ENCODE data around the gene MCOLN1. TPM values are rescaled to one million over a fixed set of nuclear protein-coding genes. Genes with fewer than 3 reads are reported as not detected.
"Not testable (repeated sequence)": the region's sequence is repeated elsewhere in the genome, so short reads cannot be mapped to it uniquely, and the experiment has no call there.

MCOLN1 gene
- total RNA-seq, 1 experiment from 2014 or later = 16.9 TPM

DNA sequence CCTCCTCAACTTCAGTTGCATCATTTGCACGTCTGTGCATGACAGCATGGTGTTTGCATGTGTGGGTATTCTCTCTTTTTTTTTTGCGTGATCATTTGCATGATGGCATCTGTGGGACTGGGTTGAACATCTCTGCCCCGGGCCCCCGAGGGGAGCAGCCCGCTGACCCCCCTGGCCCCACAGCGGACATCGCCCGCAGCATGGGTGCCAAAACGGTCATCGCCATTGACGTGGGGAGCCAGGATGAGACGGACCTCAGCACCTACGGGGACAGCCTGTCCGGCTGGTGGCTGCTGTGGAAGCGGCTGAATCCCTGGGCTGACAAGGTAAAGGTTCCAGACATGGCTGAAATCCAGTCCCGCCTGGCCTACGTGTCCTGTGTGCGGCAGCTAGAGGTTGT lies 36.2 kb downstream of the MCOLN1 start:
- in situ Hi-C loops (cut with HindIII; ENCODE audit: low sequenced_read_pairs) = no loop called here
- DNase-seq (ENCODE audit: low spot score) = no peak

DNA sequence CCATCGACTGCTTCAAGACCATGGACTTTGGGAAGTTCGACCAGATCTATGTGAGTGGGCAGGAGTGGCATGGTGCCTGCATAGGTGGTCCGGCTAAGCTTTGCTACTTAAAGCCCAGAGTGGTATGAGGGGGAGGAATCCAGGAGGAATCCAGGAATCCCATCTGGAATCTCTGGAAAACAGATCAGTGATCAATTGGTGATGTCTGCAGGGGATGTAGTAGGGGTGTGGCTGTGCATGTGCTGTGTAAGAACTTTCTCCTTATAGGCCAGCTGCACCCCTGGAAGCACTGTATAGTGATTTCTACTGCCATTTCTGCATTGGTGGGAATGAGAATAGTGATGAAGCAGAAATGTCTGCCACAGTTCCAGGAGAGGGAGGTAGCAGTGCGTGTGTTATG lies 36.7 kb downstream of the MCOLN1 start:
- no peak for DNase-seq (ENCODE audit: low spot score)
- in situ Hi-C loops (cut with HindIII; ENCODE audit: low sequenced_read_pairs) = no loop called here

DNA sequence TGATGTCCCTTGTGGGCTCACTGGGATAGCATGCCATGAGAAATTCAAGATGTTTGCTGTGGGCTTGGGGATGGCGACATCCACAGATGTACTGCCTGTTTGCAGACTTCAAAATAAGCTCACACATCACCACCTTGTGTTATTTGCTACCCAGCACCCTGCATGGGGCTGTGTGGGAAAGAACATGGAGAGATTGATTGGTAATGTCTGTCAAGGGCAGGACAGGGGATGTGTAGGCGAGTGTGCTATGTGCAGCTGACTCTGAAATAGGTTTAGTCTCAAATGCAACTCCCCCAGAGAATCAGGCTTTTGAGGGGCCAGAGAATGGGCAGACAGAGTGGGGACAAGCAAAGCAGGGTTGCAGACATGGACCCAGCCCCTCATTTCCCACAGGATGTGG lies 37.8 kb downstream of the MCOLN1 start:
- no peak for DNase-seq (ENCODE audit: low spot score)
- in situ Hi-C loops (cut with HindIII; ENCODE audit: low sequenced_read_pairs) = no loop called here

DNA sequence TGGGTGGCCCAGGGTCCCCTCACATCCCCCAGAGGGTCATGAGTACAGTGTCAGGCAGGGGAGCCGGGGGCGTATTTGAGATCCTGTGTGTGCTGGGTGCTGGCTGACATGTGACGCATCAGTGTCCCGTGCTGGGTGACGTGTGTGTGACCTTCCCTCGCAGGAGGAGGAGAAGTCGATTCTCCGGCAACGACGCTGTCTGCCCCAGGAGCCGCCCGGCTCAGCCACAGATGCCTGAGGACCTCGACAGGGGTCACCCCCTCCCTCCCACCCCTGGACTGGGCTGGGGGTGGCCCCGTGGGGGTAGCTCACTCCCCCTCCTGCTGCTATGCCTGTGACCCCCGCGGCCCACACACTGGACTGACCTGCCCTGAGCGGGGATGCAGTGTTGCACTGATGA lies 38.9 kb downstream of the MCOLN1 start:
- in situ Hi-C loops (cut with HindIII; ENCODE audit: low sequenced_read_pairs) = no loop called here
- DNase-seq (ENCODE audit: low spot score) = no peak

DNA sequence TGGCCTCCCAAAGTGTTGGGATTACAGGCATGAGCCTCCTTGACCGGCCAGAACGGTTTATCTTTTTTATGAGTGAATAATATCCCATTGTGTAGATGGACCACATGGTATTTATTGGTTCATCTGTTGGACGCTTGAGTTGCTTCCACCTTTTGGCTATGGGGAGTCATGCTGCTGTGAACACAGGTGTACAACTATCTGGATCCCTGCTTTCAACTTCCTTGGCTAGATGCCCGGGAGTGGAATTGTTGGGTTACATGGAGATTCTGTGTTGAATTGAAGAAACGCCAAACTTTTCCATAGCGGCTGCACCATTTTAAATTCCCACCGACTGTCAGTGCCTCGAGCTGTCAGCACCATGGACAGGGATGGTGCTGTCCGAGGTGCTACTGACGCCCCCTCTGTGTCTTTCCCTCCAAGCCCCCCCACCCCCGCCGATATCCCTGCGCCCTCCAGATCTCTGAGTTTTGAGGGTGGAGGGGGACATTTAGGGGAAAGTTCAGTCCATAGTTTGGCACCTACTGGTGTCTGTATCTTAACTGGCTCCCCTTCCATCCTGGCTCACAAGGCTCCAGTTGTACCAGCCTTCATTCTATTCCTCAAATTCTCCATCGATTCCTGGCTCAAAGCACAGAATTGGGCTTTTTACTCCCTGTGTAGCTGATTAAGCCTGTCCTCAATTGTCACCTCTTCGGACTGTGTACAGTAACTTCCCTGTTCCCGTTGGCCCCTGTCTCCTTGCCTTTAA lies 40.4 kb downstream of the MCOLN1 start:
- no peak for DNase-seq (ENCODE audit: low spot score)
- in situ Hi-C loops (cut with HindIII; ENCODE audit: low sequenced_read_pairs) = no loop called here

DNA sequence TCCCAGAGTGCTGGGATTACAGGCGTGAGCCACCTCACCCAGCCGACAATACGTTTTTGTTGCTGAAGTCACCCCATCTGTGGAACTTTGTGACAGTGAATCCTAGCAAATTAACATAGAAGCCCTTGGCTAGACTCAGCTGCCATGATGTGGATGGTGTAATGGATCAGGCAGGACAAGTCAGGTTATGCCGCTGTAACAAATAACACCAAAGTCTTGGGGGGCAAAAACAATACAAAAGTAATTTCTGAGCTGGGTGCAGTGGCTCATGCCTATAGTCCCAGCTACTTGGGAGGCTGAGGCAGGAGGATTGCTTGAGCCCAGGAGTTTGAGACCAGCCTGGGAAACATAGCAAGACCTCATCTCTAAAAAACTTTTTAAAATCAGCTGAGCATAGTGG lies 42.4 kb downstream of the MCOLN1 start:
- no peak for DNase-seq (ENCODE audit: low spot score)
- in situ Hi-C loops (cut with HindIII; ENCODE audit: low sequenced_read_pairs) = no loop called here

DNA sequence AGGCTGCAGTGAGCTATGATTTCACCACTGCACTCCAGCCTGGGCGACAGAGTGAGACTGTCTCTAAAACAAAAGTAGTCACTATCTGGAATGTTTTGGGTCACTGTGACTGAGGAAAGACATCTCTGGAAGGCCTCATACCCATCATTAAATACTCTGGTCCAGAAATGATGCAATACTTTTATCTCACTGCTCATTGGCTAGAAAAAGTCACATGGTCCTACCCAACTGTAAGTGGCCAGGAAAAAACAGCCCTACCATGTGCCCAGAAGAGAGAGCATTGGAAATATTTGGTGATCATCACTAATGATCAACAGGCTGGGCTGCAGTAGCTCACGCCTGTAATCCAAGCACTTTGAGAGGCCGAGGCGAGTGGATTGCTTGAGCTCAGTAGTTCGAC lies 42.9 kb downstream of the MCOLN1 start:
- in situ Hi-C loops (cut with HindIII; ENCODE audit: low sequenced_read_pairs) = no loop called here
- no peak for DNase-seq (ENCODE audit: low spot score)

DNA sequence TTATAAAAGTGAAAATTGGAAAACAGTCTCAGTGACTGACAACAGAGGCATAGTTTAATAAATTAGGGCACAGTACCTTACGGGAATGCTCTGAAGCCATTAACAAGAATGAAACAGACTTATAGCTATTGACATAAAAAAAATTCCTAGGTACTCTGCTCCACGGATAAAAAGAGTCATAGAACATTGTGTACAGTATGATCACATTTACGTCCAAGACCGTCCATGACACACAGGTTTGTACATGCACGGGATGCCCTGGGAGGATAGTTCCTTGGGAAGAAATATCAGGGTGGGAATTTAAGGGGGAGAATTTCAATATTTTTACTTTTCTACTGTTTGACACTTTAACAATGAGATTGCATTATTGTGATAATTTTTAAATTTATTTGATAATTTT lies 48.3 kb downstream of the MCOLN1 start:
- in situ Hi-C loops (cut with HindIII; ENCODE audit: low sequenced_read_pairs) = no loop called here

DNA sequence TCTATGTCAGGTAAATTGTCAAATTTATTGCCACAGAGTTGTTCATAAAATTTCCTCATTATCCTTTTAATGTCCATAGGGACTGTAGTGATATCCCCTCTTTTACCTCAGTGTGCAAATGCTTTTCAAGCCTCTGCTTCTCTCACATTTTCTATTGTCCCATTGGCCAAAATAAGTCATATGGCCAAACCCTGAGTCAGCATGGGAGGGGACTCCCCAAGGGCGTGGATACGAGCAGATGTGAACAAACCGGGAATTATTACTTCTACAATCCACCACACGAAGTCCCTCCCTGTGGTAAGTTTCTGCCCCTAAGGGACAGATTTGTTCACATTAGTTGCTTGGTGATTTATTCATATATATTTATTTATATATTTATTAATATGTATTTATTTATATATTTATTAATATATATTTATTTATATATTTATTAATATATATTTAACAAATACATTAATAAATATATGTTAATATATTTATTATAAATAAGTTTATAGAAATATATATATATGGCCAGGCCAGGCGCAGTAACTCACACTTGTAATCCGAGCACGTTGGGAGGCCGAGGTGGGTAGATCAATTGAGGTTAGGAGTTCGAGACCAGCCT lies 53.1 kb downstream of the MCOLN1 start:
- no peak for DNase-seq (ENCODE audit: low spot score)

More for the DNA sequence above, 48.3 kb downstream of the MCOLN1 start:
- DNase-seq (ENCODE audit: low spot score) = no peak

DNA sequence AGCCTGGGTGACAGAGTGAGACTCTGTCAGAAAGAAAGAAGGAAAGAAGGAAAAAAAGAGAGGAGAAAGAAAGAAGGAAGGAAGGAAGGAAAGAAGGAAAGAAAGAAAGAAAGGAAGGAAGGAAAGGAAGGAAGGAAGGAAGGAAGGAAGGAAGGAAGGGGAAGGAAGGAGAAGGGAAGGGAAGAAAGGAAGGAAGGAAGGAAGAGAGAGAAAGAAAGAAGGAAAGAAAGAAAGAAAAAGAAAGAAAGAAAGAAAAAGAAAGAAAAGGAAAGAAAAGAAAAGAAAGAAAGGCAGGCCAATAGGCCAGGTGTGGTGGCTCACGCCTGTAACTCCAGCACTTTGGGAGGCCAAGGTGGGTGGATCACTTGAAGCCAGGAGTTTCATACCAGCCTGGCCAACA lies 55.0 kb downstream of the MCOLN1 start:
- in situ Hi-C loops (cut with HindIII; ENCODE audit: low sequenced_read_pairs); DNase-seq (ENCODE audit: low spot score): not testable (repeated sequence)

More for the DNA sequence above, 53.1 kb downstream of the MCOLN1 start:
- in situ Hi-C loops (cut with HindIII; ENCODE audit: low sequenced_read_pairs) = no loop called here

DNA sequence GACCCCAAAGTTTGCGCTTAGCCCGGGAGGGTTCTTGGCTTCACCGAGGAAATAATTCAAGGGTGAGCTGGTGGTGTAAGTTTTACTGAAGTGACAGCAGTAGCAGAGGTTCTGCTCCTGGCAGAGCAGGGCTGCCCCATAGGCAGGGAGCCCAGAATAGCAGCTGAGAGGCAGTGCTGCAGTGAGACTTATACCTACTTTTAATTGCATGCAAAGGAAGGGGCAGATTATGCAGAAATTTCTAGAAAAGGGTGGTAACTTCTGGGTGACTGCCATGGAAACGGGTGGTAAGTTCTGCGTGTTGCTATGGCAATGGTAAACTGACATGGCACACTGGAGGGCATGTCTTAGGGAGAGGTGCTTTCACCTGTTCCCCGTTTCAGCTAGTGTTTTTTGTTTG lies 55.7 kb downstream of the MCOLN1 start:
- no peak for DNase-seq (ENCODE audit: low spot score)
- in situ Hi-C loops (cut with HindIII; ENCODE audit: low sequenced_read_pairs) = no loop called here

DNA sequence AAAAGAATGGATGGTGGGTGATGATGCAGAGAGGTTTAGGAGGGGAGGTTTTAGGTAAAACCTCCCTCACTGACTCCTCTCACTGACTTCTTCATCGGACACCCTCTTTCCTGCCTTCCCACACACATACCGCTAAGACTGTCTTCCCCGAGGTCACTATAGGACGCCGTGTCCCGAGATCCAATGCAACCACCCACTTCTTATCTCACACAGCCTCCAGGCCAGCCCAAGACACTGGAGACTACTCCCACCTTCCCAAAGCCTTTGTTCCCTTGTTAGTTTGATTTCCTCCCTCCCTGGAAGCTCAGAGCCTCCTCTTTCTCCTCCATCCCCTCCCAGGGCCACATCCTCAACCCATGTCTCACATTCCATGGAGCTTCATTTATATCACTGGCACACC lies 56.8 kb downstream of the MCOLN1 start:
- in situ Hi-C loops (cut with HindIII; ENCODE audit: low sequenced_read_pairs) = no loop called here
- no peak for DNase-seq (ENCODE audit: low spot score)

DNA sequence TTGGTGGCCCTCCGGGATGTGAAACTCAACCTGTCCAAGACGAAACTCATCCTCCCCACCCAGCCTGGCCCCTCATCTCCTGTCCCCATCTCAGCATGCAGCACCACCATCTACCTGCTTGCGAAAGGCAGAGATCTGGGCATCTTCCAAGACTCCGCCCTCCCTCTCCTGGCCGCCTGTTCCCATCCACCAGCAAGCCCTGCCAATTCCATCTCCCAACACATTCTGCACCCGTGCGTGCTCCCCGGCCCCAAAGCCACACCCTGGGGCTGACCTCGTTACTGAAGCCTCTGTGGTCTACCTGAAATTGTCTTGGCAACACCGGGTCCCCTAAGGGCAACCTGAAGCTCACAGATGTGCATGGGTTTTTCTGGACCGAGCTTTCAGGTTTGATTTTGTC lies 60.0 kb downstream of the MCOLN1 start:
- in situ Hi-C loops (cut with HindIII; ENCODE audit: low sequenced_read_pairs) = no loop called here
- no peak for DNase-seq (ENCODE audit: low spot score)

Other genes starting within 250 kb of the MCOLN1 start
- gene INSR, start 228.2 kb upstream of the MCOLN1 start, total RNA-seq (2014; rRNA removed; shearing (Covaris generic)) = 10.2 and 10.7 TPM in 2 replicates
- gene ARHGEF18, start 173.7 kb upstream of the MCOLN1 start, total RNA-seq (2014; rRNA removed; shearing (Covaris generic)) = 33.0 and 33.2 TPM in 2 replicates
- 3.5 and 6.6 TPM in 2 replicates for gene PEX11G, start 33.6 kb upstream of the MCOLN1 start, total RNA-seq (2014; rRNA removed; shearing (Covaris generic))
- 25.3 and 40.1 TPM in 2 replicates for gene ZNF358, start 6.5 kb upstream of the MCOLN1 start, total RNA-seq (2014; rRNA removed; shearing (Covaris generic))
- gene PNPLA6, start 13.1 kb downstream of the MCOLN1 start, total RNA-seq (2014; rRNA removed; shearing (Covaris generic)) = 74.6 and 97.9 TPM in 2 replicates
- gene CAMSAP3, start 73.2 kb downstream of the MCOLN1 start, total RNA-seq (2014; rRNA removed; shearing (Covaris generic)) = 3.3 and 4.8 TPM in 2 replicates
- gene XAB2, start 106.9 kb downstream of the MCOLN1 start, total RNA-seq (2014; rRNA removed; shearing (Covaris generic)) = 68.4 and 87.3 TPM in 2 replicates
- 31.2 and 80.2 TPM in 2 replicates for gene PET100, start 107.2 kb downstream of the MCOLN1 start, total RNA-seq (2014; rRNA removed; shearing (Covaris generic))
- not detected in 2 replicates for gene PCP2, start 111.1 kb downstream of the MCOLN1 start, total RNA-seq (2014; rRNA removed; shearing (Covaris generic))
- 0.20 TPM in 1 of 2 replicates, not detected in the other for gene STXBP2, start 114.5 kb downstream of the MCOLN1 start, total RNA-seq (2014; rRNA removed; shearing (Covaris generic))
- not detected in 2 replicates for gene RETN, start 146.4 kb downstream of the MCOLN1 start, total RNA-seq (2014; rRNA removed; shearing (Covaris generic))
- not detected in 2 replicates for gene MCEMP1, start 154.5 kb downstream of the MCOLN1 start, total RNA-seq (2014; rRNA removed; shearing (Covaris generic))
- gene TRAPPC5, start 158.2 kb downstream of the MCOLN1 start, total RNA-seq (2014; rRNA removed; shearing (Covaris generic)) = 131 and 153 TPM in 2 replicates
- not detected in 2 replicates for gene FCER2, start 179.5 kb downstream of the MCOLN1 start, total RNA-seq (2014; rRNA removed; shearing (Covaris generic))
- gene CLEC4G, start 209.5 kb downstream of the MCOLN1 start, total RNA-seq (2014; rRNA removed; shearing (Covaris generic)) = not detected in 2 replicates
- not detected in 2 replicates for gene CD209, start 224.9 kb downstream of the MCOLN1 start, total RNA-seq (2014; rRNA removed; shearing (Covaris generic))
- not detected in 2 replicates for gene CLEC4M, start 240.6 kb downstream of the MCOLN1 start, total RNA-seq (2014; rRNA removed; shearing (Covaris generic))